SK-N-SH (cell line): ENCODE data around the gene TMEM109.

Experiments used
- CTCF ChIP-seq: fragments of 200-600 bp; sonication (generic); IDR thresholded peaks from 2 replicates; pipeline ENCODE4 v1.6.1; 2017; ENCODE audit warnings: antibody characterized with exemption, mild to moderate bottlenecking, moderate library complexity
- NRF1 ChIP-seq: IDR thresholded peaks from 2 replicates; pipeline ENCODE4 v1.6.1; 2012; ENCODE audit warnings: low read depth, mild to moderate bottlenecking, low read length
- POLR2AphosphoS5 ChIP-seq: IDR thresholded peaks from 2 replicates; pipeline ENCODE4 v1.6.1; 2012; ENCODE audit warnings: low read depth, low read length
- RAD21 ChIP-seq: IDR thresholded peaks from 2 replicates; pipeline ENCODE4 v1.6.1; 2012; ENCODE audit warnings: mild to moderate bottlenecking, low read length
- REST ChIP-seq: IDR thresholded peaks from 2 replicates; pipeline ENCODE4 v1.6.1; 2012; ENCODE audit warnings: mild to moderate bottlenecking, low read depth, low read length, moderate library complexity
- SIN3A ChIP-seq: IDR thresholded peaks from 2 replicates; pipeline ENCODE4 v1.6.1; 2012; ENCODE audit warnings: low read depth, mild to moderate bottlenecking, low read length, moderate library complexity, borderline replicate concordance
- SMC3 ChIP-seq: IDR thresholded peaks from 2 replicates; pipeline ENCODE4 v1.6.1; 2012; ENCODE audit warnings: low read depth, low read length, improper control_type of control experiment

GRCh38 chr11:60936467-60937143, 22.6 kb downstream of the TMEM109 start:
- TF ChIP-seq CTCF: no peak
- TF ChIP-seq POLR2AphosphoS5: no peak
- no peak for TF ChIP-seq REST
- no peak for TF ChIP-seq NRF1
- TF ChIP-seq RAD21: no peak
- TF ChIP-seq SMC3: no peak
- no peak for TF ChIP-seq SIN3A
